ENCODE measurements around the gene NUDT7.

Gene NUDT7

DNA sequence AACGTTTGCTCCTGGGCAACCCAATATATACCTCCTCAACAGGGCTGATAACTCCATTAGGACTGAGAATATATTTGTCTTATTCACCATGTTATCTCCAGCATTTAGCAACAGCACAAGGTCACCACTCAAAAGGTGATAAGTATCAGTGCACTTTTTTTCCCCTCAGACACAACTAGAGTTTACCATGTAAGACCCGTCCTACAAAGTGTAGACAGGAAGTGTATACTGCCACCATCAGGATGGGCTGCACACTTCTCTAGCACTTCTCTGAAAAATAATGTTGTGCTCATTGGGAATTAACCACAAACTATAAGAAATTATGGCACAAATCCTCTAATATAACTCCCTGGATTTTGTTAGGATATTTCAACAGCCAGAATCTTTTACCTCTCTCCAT is 60.4 kb downstream of the NUDT7 start:
- DNase-seq: no peak

DNA sequence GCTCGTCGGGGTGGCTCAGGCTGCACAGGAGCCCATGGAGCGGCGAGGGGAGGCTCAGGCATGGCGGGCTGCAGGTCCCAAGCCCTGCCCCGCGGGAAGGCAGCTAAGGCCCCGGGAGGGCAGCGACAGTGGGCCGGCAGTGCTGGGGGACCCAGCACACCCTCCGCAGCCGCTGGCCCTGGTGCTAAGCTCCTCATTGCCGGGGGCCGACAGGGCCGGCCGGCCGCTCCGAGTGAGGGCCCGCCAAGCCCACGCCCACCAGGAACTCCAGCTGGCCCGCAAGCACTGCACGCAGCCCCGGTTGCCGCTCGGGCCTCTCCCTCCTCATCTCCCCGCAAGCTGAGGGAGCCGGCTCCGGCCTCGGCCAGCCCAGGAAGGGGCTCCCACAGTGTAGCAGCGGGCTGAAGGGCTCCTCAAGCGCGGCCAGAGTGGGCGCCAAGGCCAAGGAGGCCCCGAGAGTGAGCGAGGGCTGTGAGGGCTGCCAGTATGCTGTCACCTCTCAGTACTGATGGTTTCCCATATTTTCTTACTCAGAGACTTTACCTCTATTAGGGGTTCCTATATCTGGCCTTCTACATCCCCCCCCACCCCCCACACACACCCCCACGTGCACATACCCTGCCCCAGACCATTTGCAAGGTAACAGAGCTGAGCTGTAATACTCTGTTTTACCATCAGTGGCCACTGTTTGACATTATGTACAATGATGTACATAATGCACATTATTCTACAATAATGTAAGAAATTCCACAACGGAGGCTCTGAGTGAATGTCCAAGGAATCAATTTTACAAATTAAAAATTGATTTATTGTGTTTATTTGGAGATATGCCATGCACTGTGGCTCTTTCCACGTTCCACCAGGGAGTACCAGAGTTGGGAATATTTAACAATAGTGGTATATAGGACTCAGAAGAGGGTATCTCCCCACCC is 62.4 kb downstream of the NUDT7 start:
- DNase-seq: no peak

DNA sequence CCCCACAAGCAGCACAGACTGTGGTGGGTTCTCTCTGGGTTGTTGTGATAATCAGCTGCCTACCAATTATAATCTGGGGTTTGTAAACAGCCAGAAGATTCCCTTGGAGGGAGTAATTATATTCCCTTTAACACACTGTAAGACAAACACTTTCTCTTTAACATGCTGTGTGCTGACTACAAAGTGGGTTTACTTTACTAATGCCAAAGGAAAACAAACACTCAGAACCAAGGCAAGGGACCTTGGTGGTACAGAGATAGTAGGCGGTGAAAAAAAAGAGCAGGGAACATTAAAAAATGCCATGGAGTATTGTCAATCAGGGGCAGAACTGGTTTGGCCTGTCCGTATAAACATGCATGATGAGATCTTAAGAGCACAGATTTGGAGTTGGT is 63.1 kb downstream of the NUDT7 start:
- no peak for DNase-seq

DNA sequence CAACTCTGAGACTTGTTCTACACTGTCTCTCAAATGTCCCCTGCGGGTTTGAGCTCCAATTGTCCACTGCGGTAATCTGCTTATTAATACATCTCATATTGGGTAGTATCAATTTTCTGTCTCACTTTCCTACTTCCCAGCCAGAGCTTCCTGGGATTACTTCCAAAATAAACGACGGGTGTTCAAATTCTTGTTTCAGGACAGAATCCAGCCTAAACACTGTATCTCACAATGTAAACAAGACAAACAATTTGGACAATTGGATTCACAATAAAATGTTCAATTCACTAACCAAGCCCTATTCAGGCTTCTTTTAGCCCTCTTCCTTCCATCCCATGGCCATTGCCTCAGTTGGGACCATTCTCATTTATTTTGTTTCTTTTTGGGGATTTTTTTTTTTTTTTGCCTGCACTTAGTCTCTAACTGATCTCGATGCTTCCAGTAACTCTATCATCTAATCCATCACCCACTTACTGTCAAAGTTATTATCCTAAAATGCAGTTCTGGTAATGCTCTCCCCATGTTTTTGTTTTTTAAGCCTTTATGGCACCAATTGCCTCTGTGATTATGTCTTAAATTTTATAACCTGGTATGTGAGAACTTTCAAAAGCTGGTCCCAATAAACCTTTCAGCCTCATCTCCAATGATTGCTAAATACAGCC is 64.0 kb downstream of the NUDT7 start:
- no peak for DNase-seq

DNA sequence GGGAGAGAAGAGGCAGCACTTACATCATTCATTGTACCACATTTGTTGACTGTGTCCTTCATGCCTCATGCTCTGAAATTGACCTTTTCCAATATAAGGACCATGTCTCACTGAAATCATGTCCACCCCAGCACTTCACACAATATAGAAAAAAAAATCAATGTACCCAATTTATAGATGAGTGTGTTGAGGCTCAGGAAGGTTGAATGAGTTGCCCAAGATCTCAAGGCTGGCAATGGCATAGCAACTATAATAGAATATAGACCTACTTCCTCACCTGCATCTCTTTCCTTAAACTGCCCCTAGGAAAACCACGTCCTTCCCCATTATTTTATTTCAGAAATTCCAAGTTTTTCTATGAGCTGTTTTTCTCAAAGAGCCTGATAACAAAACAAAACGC is 65.1 kb downstream of the NUDT7 start:
- no peak for DNase-seq

DNA sequence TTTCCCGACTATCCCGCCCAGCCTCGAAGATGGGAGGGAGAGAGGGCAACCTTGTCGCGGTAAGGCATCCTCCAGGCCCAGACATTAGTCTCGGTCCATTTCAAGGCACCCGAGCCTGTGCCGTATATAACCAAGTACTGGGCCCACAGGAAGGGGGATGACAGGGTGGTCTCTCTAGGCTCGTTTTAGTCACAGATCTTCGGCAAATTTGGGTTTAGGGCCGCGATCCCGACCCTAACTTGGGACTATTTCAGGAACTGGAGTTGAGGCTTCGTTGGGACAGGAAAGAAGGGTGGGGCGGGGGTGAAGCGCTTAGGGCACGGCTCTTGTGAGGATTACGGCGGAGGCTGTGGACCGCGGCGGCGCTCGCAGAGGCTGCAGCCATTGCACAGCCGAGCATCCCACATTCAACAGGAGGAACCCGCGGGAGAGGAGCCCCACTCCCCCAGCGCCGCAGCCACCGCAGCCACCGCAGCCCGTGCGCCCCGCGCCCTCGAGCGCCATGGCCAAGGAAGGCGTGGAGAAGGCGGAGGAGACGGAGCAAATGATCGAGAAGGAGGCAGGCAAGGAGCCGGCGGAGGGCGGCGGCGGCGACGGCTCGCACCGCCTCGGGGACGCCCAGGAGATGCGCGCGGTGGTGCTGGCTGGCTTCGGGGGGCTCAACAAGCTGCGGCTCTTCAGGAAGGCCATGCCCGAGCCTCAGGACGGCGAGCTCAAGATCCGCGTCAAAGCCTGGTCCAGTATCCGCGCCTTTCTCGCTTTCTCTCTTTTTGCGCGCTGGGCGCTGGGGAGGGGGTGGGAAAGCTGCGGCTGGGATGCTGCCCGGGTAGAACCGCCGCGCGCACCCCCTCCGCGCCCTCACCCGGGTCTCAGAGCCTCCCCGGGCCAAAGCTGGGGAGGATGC is 66.1 kb downstream of the NUDT7 start, which contains the start of gene VAT1L:
VAT1L (plus strand) TSS at position 384 of the 904 bp plus-strand sequence; CDS start at position 503, 119 bp downstream.
- DNase-seq: peak; percentile 31

DNA sequence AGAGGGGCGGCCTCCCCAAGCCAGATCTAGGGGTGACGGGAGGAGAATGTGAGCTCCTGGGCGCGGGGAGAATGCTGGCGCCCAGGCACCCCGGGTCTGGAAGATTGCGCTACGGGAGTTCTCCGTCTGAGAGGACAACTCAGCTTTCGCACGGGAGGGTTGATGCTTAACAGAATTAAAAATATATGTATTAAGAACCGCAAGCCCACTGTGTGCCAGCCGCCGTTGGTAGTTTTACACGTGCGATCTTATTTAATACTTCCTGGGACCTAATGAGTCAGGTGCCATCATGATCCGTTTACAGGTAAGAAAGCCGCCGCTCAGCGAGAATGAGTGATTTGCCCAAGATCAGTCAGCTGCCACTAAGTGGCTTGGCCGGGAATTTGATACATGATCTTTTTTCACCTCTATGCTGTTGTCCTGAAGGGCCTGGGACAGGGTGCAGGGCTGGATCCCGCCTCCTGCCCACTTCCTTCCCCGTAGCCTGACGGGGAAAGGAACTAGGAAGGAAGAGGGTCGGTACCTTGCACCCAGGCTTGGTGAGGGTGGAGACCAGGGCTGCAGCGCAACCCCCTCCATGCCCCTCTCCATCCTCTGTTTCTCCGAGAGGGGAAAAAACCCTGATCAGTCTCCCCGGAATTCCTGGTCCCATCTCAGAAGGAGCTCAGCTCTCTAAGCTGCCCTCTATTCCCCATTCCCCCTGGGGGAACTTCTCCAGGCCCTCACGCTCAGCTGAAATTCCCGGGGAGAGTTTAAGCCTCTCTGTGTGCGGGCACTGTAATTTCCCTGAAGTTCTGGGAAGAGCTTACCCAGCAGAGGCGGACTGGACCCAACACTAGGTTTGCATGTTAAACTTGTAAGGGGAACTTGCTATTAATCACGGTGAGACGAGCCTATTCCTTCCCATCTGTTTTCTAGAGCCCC is 67.0 kb downstream of the NUDT7 start:
- DNase-seq: no peak

DNA sequence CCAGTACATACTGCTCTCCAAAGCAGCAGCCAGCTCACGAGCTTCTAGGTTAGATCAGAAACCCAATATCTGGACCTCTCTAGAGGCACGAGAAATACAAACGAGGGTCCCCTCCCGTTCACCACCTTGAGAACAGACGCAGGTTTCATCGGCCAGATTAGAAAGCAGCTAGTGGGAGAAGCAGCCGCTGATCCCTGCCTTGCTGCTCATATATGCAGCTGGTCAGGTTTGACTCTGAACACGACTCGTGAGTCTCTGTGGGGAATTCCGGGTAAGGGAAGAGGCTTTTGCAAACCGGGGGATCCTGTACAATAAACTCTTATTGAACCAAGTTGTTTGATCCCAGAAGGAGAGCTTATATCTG is 67.7 kb downstream of the NUDT7 start:
- no peak for DNase-seq

DNA sequence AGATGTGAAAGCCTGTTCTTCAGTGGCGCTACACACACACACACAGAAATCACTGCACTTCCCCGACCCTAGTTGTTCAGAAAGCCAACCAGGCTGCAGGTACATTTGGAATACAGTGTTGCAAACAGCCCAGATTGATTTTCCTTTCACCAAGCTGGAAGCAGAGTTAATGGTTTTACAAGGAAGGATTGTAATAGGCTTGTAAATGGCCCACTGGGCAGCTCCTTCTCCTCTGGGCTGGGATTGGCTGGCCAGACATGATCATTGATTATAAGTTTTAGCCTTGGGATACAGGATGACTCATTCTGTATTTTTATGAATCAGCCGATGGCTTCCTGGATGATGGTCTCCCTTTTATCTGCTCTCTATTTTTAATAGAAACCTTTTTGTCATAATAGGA is 68.6 kb downstream of the NUDT7 start:
- no peak for DNase-seq

Measured in EL (cell line).